GM19324 (cell line): ENCODE data around the gene SPATA20.

ENCODE experiments used
- ATAC-seq: cut with Tn5 transposase; IDR thresholded peaks from one replicate; pipeline ENCODE4 v1.9.1; 2021; ENCODE audit warnings: mild to moderate bottlenecking, moderate library complexity; ENCODE audit not compliant: unreplicated experiment, low FRiP score

SPATA20 gene

DNA sequence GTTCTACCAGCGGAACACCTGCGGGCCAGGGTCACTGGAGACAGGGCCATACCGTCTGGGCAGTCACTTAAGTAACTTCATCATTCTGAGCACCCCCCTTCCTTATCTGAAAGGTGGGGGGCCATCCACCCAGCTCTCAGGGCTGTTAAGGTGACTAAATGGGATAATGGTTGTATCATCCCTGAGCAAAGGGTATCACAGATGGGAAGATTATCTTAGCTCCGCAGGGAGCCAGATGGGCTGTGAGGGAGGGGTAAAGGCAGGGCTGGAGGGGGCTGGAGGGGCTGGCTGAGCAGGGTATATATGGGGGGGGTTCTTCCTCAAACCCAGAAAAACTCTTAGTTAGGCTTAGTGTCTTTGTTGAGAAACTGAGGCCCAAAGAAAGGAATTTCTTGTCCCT is 10.7 kb downstream of the SPATA20 start:
- no peak for ATAC-seq

DNA sequence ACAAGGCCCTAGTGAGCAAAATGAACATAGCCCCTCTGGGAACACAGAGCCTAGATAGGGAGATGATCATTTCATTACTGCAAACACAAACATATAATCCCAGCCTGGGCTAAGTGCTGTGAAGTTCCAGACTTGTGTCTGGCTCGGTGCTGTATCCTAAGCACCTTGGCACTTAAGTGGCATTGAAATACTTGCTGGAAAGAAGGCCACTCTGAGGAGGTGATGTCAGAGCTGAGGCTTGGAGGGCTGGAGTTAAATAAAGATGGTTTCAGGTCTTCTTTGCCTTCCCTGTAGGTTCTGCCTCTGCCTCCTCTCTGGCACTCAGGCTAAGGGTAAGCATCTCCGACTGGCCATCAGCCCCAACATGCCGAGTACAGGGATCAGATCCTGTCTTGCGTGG is 11.1 kb downstream of the SPATA20 start:
- no peak for ATAC-seq

DNA sequence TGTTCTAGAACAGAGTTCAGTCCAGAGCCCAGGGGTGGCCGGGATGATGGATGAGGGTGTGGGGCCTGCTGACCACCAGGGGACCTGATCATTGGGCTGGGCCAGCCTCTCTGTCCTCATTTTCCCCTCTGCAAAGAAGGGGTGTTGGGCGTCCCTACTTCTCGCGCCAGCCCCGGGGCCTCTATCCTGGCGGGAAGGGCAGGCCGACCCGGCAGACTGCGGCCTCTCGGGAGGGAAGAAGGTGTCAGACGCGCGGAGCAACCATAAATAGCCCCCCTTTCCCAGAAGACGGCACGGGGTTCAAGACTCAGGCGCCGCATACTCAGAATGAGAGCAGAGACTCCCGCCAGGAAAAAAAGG is 11.6 kb downstream of the SPATA20 start:
- no peak for ATAC-seq

DNA sequence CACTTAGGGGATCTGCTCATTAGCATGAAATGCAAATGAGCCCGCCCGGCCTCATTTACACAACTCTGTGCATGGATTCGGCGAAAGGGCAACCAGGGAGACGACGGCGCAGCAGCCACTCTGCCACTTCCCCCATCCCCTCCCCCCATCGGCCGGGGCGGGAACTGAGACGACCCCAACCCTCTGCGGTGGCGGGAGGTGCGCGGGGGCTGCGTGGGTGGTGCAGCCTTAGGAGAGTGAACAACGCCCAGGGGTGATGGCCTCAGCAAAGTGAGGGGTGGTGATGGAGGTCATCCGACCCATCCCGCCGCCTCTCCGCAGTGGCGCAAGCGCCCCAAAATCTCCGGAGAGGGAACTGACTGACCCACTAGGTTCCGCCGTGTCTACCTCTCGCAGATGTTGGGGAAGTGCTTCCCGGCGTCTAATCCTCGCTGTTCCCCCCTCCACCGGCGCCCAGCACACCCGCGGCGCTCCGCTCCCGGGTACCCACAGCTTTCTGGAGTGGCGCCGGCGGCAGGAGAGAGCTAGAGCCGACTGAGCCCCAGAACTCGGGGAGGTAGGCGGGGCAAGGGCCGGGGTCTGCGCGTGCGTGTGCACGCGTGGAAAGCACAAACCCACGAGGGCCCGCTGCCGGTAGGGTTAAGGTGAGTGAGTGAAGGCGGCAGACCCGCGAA is 12.1 kb downstream of the SPATA20 start:
- ATAC-seq, result no peak

DNA sequence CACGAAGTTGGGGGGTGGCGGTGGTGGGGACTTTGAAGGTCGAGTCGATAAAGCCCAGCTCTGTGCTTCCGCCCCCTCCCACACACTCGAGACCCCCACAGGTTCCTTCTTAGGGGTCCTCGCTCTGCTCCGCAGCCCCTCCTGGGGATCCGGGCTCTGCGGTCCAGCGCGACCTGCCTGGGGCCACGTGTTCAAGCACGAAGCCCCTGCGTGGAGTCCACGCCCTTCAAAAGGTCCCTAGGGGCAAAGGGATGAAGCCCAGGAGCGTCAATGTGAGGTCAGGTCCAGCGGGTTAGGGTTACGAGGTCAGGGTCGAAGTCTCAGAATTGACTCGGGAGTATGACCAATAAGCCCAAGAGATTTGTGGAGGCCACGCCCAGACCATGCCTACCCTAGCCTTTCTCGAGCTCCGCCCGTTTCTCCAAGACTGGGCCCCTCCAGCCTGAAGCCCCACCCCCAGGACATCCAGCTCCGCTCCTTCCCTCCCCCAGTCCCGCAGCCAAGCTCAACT is 12.8 kb downstream of the SPATA20 start:
- no peak for ATAC-seq

DNA sequence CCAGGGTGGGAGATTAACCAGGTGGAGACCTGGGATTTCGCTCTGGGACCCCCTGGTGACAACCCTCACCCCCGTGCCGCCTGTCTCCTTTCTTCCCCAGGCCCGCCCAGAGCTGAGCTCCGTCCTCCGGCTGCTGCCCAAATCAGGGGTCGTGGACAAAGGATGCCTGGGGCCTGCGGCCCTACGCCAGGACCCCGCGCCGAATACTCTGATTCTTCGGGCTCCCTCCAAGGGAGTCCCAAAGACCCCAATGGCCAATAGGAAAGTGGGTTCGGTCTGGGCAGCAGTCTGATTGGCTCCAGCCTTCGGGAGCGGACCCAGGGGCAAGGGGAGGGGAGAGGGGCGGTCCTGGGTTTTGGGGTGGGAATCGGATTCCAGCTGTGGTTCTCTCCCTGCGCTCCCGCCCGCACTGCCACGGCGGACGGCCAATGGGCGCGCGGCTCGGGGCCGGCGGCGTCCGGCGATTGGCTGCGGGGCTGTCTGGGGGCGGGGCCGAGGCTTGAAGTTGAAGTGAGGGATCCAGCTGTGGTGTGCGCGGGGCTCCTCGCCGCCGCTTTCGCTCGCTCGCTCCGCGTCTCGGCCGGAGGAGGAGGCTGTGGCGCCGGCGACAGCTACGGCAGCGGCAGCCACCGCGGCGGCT is 13.3 kb downstream of the SPATA20 start, which contains the start of gene CACNA1G:
Gene CACNA1G, plus strand, starts transcription at position 531 of the 640 bp plus-strand sequence. CDS start 745 bp downstream, outside the sequence.
- ATAC-seq, result peak; percentile 84

DNA sequence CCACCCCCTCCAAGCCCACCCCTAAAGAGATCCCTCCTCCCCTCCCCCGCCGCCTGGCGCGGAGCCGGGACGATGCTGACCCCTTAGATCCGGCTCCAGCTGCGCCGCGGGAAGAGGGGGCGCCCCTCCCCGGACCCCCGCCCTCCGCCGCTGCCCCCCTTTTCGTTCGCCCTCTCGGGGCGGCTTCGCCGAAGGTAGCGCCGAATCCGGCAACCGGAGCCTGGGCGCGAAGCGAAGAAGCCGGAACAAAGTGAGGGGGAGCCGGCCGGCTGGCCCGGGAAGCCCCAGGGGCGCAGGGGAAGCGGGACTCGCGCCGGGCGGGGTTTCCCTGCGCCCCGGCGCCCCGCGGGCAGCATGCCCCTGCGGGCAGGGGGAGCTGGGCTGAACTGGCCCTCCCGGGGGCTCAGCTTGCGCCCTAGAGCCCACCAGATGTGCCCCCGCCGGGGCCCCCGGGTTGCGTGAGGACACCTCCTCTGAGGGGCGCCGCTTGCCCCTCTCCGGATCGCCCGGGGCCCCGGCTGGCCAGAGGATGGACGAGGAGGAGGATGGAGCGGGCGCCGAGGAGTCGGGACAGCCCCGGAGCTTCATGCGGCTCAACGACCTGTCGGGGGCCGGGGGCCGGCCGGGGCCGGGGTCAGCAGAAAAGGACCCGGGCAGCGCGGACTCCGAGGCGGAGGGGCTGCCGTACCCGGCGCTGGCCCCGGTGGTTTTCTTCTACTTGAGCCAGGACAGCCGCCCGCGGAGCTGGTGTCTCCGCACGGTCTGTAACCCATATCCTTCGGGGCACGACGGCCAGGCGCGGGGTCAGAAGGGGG is 14.2 kb downstream of the SPATA20 start:
- no peak for ATAC-seq

DNA sequence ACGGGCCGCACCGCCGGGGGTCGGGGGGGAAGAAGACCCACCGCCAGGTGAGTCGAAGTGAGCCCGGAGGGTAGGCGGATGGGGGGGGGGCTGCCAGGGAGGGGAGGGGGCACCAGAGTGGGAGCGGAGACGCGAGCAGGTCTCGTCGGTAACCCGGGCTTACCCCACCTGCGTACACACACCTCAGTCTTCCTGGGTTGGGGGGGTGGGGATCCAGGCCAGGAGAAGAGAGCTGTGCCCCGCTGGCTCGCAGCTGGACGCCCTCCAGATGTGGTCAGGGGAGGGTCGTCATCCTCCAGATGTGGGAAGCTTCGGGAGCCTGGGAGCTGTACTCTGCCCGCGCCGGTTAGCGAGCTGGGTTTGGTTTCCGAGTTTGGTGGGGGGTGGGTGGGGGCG is 14.8 kb downstream of the SPATA20 start:
- ATAC-seq, result no peak

DNA sequence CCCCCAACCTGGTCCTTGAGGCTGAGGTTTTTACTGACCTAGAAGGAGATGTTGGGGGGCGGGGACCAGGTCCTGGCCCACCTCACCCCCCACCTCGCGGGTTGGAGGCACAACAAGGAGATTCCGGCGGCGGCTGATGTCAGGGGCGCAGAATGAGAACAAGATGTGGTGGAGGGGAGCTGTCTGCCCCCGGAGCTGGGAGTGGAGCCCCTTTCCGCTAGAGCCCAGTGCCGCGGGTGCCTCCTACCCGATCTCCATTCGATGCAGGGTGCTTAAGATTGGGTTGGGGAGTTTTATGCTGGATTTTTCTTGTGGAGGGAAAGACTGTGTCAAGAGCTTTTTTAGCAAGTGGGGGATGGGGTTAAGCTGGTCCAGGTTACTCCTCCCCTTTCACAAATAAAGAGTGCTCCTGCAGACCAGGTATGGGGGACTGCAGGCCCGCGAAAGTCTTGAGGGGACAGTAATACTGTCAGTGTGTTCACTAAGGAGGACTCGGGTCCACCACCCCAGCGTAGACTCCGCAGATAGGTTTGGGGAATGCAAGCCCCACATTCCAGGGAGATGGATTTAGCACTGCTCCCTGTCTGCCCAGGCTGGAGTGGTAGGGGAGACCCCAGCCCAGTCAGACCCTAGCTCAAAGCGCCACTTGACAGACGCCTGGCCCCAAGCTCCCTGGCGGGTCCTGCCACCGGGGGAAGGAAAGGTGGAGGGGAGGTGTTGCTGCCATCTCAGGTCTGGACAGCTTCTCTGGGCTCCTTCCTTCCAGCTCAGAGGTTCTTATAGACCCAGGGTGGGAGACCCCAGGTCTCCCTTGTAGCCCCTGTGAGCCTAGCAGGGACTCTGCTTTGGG is 15.5 kb downstream of the SPATA20 start:
- ATAC-seq, result no peak

DNA sequence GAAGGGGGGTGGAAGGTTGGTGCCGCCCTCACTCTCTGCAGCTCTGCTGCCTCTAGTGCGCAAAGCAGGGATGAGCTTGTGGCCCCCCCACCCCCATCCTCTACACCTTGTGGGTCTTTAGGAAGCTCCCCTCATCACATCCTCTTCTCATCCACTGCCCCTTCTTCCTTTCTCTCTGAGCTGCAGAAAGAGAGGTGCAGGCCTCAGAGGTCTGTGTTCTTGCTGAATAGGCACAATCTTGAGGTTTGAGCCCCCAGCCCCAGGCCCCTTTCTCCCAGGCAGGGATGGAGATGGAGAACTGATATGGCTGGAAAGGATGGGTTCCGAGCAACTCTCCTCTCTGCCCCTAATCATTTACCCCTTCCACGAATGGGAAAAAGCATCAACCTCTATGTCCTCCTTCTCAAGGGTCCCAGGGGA is 16.1 kb downstream of the SPATA20 start:
- ATAC-seq, result no peak

DNA sequence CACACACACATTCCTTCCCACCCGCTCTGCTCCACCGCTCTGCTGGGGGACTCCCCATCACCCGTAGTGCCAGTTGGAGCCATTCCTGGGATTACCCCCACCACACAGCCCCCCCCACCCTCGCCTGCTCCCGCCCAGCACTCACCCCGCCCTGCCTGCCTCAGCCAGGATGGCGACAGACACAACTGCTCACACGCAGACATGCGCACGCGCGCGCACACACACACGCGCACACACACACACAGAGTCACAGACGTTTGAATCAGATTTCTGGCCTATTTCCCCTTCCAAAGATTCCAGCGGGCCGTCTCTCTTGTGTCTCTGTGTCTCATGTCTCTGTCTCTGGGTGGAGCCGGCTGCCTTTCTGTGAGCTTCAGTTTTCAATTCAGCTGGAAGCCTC is 17.9 kb downstream of the SPATA20 start:
- ATAC-seq, result no peak

DNA sequence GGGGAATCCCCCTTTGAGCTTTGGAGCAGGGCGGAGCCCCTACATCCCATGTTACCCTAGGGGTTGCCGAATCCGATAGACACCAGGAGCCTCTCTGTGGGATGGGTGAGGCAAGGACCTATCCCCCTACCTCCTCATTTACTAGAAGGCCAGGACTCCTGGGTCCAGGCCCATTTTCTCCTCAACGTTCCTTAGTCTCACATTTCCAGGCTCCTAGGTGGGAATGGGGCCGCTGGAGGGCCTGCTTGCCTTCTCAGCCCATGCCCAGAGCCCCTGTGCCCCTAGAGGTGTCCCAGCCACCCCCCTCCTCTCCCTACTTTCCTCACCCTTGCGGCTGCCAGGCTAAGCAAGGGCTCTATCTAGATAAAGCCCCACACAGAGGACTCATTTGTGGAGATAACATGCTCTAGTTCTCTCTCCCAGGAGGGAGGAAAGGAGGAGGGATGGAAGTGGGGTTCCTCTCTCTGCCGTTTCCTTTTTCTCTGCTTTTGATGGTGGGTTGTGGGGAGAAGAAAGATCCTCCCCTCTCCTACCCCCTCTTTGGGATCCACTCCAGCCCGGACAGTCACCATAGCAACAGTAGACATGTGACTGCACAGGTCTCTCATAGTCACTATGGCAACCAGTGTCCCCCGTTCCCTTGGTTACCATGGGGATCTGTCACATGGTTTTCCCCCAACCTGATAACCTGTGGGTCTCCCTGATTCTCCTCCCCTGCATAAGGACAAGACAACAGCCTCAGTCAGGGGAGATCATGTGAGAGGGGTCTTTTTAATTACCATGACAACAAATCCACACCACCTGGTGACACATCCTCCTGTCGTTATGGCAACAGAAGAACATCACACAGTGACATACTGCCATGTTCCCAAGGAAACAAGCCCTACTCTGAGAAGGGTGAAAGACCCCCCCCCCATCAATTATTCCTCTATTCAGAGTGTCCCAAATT is 18.7 kb downstream of the SPATA20 start:
- no peak for ATAC-seq

DNA sequence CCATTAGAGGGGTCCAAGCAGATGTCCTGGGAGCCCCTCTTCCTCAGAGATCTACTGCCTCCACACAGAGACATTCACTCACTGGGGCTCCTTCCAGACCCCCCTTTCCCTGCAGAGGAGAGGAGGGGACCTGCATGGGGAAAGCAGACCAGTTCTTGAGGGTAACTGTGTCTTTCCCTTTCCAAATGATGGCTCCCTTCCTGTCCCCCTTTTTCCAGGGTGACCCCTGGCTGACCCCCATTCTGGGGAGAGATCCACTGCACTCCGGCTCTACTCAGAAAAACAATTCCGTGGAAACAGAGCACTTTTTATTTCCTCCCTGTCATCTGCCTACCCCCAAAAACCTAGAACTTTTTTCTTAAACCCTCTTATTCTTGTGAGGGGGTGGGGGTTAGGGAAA is 19.9 kb downstream of the SPATA20 start:
- no peak for ATAC-seq

DNA sequence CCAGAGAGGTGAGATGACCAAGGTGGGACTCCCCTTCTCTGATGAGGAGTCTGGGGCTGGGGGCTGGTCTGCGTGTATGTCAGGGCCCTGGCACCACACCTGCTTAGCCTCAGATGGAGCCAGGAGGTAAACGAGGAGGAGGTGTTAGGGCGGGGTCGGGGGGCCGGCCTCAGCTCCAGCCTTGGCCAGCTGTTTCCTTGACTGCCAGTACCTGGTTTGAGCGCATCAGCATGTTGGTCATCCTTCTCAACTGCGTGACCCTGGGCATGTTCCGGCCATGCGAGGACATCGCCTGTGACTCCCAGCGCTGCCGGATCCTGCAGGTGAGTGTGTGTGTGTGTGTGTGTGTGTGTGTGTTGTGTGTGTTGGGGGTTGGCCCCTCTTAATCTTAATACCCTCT is 21.7 kb downstream of the SPATA20 start:
- no peak for ATAC-seq

DNA sequence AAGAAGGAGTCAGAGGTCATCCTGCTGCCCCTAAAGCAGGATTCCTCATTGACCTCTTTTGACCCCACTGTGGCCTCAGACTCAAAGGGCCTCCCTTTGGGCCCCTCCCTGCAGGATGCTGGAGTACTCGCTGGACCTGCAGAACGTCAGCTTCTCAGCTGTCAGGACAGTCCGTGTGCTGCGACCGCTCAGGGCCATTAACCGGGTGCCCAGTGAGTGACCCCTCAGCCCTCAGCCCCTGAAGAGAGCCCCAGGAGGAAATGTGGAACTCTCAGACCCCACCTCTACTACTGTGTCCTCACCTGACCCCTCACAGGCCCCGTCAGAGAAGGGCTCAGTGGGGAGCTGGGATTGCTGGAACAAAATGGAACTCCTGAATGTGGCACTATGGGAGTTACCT is 22.6 kb downstream of the SPATA20 start:
- no peak for ATAC-seq

DNA sequence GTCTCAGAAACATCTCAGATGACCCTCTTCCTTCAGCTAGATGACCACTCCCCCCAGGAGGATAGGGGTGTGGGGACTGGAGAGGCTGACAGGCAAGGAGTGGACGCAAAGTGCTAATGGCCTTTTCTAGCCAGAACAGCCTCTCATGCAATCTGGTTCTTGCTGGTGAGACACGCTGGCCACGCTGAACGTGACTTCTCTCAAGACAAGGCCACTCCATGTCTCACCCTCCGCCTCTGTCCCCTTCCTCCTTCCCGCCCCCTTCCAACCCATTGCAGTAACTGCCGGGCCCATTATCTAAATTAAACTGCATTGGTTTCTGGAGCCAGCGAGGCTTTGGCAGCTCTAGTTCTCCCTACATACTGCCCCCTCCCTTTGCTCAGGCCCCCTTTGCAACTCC is 23.1 kb downstream of the SPATA20 start:
- ATAC-seq, result no peak

DNA sequence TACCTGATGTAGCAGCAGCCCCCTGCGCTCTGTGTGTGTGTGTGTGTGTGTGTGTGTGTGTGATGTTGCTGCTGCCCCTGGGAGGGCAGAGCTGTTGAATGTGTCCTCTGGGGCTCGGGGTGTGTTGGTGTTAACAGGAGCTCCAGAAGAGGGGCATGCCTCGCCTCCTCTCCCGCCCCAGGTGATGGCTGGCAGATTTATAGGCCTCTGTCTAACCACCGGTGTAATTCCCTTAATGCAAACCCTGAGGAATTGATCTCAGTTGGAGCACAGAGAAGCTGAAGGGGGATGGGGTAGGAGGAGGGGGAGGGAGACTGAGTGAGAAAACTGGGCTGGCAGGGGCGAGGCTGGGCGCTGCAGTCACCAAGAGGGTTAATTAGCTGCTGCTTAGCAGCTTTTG is 23.6 kb downstream of the SPATA20 start:
- ATAC-seq, result no peak

DNA sequence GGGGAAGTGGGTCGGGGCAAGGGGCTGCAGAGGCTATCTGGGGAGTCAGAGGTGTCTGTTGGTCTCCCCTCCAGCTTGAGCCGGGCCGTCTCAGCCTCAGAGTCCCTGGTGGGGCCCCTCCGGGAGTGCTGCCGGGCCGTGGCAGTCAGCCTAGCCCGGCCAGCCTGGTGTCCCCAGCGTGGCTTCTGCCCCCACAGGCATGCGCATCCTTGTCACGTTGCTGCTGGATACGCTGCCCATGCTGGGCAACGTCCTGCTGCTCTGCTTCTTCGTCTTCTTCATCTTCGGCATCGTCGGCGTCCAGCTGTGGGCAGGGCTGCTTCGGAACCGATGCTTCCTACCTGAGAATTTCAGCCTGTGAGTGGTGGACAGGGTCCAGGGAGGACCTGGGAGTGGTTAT is 24.7 kb downstream of the SPATA20 start:
- ATAC-seq, result no peak

DNA sequence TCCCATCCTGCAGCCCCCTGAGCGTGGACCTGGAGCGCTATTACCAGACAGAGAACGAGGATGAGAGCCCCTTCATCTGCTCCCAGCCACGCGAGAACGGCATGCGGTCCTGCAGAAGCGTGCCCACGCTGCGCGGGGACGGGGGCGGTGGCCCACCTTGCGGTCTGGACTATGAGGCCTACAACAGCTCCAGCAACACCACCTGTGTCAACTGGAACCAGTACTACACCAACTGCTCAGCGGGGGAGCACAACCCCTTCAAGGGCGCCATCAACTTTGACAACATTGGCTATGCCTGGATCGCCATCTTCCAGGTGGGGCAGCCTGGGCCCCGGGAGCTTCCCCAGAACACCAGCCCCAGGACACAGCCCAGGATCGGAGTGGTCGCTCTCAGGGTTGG is 25.6 kb downstream of the SPATA20 start:
- ATAC-seq, result no peak
